ENCODE data around the gene GTF3C2.

Gene GTF3C2

GRCh38 chr2:27356382-27357181 is at the start of gene GTF3C2:
Gene GTF3C2, minus strand, starts transcription at chr2:27356764. Its CDS starts 13,210 bp downstream, at chr2:27343554.
- Histone ChIP-seq H3K27me3 (ENCODE audit: insufficient read depth, insufficient read length) (no peaks in the 10 kb centered on the region), H3K4me3 (ENCODE audit: insufficient read length, low read depth) (peak within 1 kb of the TSS; percentile 93), H3K4me1 (ENCODE audit: insufficient read depth, insufficient read length) (no peaks in the 10 kb centered on the region), H3K9me3 (ENCODE audit: insufficient read depth, low read length) (0 out of 2 replicates have a peak, but pooled peaks cover 7% of the 10 kb centered on the region), H3K36me3 (ENCODE audit: insufficient read depth, insufficient read length, low read length) (peaks cover 13% of the 10 kb centered on the region), H3K9ac (ENCODE audit: insufficient read length, low read depth) (peak within 1 kb of the TSS; percentile 98)
- peak; percentile 98 for DNase-seq (ENCODE audit: low read depth, low spot score)
- TF ChIP-seq ZNF274 (IDR thresholded peaks at IDR 0.05; ENCODE audit: low read depth, low read length): no peak
- TF ChIP-seq YY1 (IDR thresholded peaks at IDR 0.05; ENCODE audit: insufficient read depth, insufficient read length): peak; percentile 79

- Histone ChIP-seq H3K27me3 (ENCODE audit: insufficient read depth, insufficient read length) (no peaks in the 10 kb centered on the region), H3K9me3 (ENCODE audit: insufficient read depth, low read length) (no peaks in the 10 kb centered on the region), H3K36me3 (ENCODE audit: insufficient read depth, insufficient read length, low read length) (peaks cover 15% of the 10 kb centered on the region), H3K4me1 (ENCODE audit: insufficient read depth, insufficient read length) (peaks cover 2% of the 10 kb centered on the region), H3K4me3 (ENCODE audit: insufficient read length, low read depth) (no peak overlapping the region), H3K9ac (ENCODE audit: insufficient read length, low read depth) (no peak overlapping the region)
- TF ChIP-seq YY1 (IDR thresholded peaks at IDR 0.05; ENCODE audit: insufficient read depth, insufficient read length) (no peak), ZNF274 (IDR thresholded peaks at IDR 0.05; ENCODE audit: low read depth, low read length) (no peak), SUZ12 (IDR thresholded peaks at IDR 0.05; ENCODE audit: extremely low read depth, insufficient read depth, insufficient read length) (no peak)
- DNase-seq (ENCODE audit: low read depth, low spot score): no peak
These were observed 44.0 kb upstream of the GTF3C2 start for GRCh38 chr2:27400348-27401135.

- Histone ChIP-seq H3K4me1 (ENCODE audit: insufficient read depth, insufficient read length) (peaks cover 2% of the 10 kb centered on the region), H3K9ac (ENCODE audit: insufficient read length, low read depth) (no peak overlapping the region), H3K4me3 (ENCODE audit: insufficient read length, low read depth) (no peak overlapping the region), H3K9me3 (ENCODE audit: insufficient read depth, low read length) (no peaks in the 10 kb centered on the region), H3K36me3 (ENCODE audit: insufficient read depth, insufficient read length, low read length) (peaks cover 13% of the 10 kb centered on the region), H3K27me3 (ENCODE audit: insufficient read depth, insufficient read length) (no peaks in the 10 kb centered on the region)
- DNase-seq (ENCODE audit: low read depth, low spot score): no peak
- TF ChIP-seq ZNF274 (IDR thresholded peaks at IDR 0.05; ENCODE audit: low read depth, low read length) (no peak), YY1 (IDR thresholded peaks at IDR 0.05; ENCODE audit: insufficient read depth, insufficient read length) (no peak), SUZ12 (IDR thresholded peaks at IDR 0.05; ENCODE audit: extremely low read depth, insufficient read depth, insufficient read length) (no peak)
These were observed 42.4 kb upstream of the GTF3C2 start for GRCh38 chr2:27398962-27399361.

- Histone ChIP-seq H3K36me3 (ENCODE audit: insufficient read depth, insufficient read length, low read length) (peaks cover 18% of the 10 kb centered on the region), H3K4me3 (ENCODE audit: insufficient read length, low read depth) (no peak overlapping the region)
These were observed 36.7 kb upstream of the GTF3C2 start for GRCh38 chr2:27393225-27393624.

GRCh38 chr2:27390822-27391679 is 34.5 kb upstream of the GTF3C2 start:
- H3K36me3 ChIP-seq (ENCODE audit: insufficient read depth, insufficient read length, low read length): peaks cover 28% of the 10 kb centered on the region
- TF ChIP-seq SUZ12 (IDR thresholded peaks at IDR 0.05; ENCODE audit: extremely low read depth, insufficient read depth, insufficient read length): no peak
- no peak for TF ChIP-seq ZNF274 (IDR thresholded peaks at IDR 0.05; ENCODE audit: low read depth, low read length)
- no peak for TF ChIP-seq YY1 (IDR thresholded peaks at IDR 0.05; ENCODE audit: insufficient read depth, insufficient read length)
- no peak overlapping the region for H3K9ac ChIP-seq (ENCODE audit: insufficient read length, low read depth)
- H3K9me3 ChIP-seq (ENCODE audit: insufficient read depth, low read length): no peaks in the 10 kb centered on the region
- H3K4me1 ChIP-seq (ENCODE audit: insufficient read depth, insufficient read length): no peaks in the 10 kb centered on the region
- DNase-seq (ENCODE audit: low read depth, low spot score): no peak
- H3K4me3 ChIP-seq (ENCODE audit: insufficient read length, low read depth): no peak overlapping the region
- H3K27me3 ChIP-seq (ENCODE audit: insufficient read depth, insufficient read length): no peaks in the 10 kb centered on the region

More at GRCh38 chr2:27393225-27393624, 36.7 kb upstream of the GTF3C2 start:
- H3K9me3 ChIP-seq (ENCODE audit: insufficient read depth, low read length): no peaks in the 10 kb centered on the region
- no peaks in the 10 kb centered on the region for H3K27me3 ChIP-seq (ENCODE audit: insufficient read depth, insufficient read length)
- H3K9ac ChIP-seq (ENCODE audit: insufficient read length, low read depth): no peak overlapping the region
- TF ChIP-seq SUZ12 (IDR thresholded peaks at IDR 0.05; ENCODE audit: extremely low read depth, insufficient read depth, insufficient read length): no peak
- no peak for TF ChIP-seq ZNF274 (IDR thresholded peaks at IDR 0.05; ENCODE audit: low read depth, low read length)
- no peak for TF ChIP-seq YY1 (IDR thresholded peaks at IDR 0.05; ENCODE audit: insufficient read depth, insufficient read length)
- no peak for DNase-seq (ENCODE audit: low read depth, low spot score)
- no peaks in the 10 kb centered on the region for H3K4me1 ChIP-seq (ENCODE audit: insufficient read depth, insufficient read length)

GRCh38 chr2:27381577-27382181 is 25.1 kb upstream of the GTF3C2 start:
- DNase-seq (ENCODE audit: low read depth, low spot score): no peak
- no peaks in the 10 kb centered on the region for H3K4me1 ChIP-seq (ENCODE audit: insufficient read depth, insufficient read length)

More at GRCh38 chr2:27381577-27382181, 25.1 kb upstream of the GTF3C2 start:
- Histone ChIP-seq H3K36me3 (ENCODE audit: insufficient read depth, insufficient read length, low read length) (peaks cover 75% of the 10 kb centered on the region), H3K9me3 (ENCODE audit: insufficient read depth, low read length) (no peaks in the 10 kb centered on the region), H3K27me3 (ENCODE audit: insufficient read depth, insufficient read length) (no peaks in the 10 kb centered on the region), H3K9ac (ENCODE audit: insufficient read length, low read depth) (peak overlapping the region; percentile 95), H3K4me3 (ENCODE audit: insufficient read length, low read depth) (no peak overlapping the region)
- no peak for TF ChIP-seq SUZ12 (IDR thresholded peaks at IDR 0.05; ENCODE audit: extremely low read depth, insufficient read depth, insufficient read length)
- TF ChIP-seq ZNF274 (IDR thresholded peaks at IDR 0.05; ENCODE audit: low read depth, low read length): no peak
- no peak for TF ChIP-seq YY1 (IDR thresholded peaks at IDR 0.05; ENCODE audit: insufficient read depth, insufficient read length)

All from NT2/D1 (cell line).